Measurements from ENCODE around the gene RBP4. TPM values are rescaled to one million over a fixed set of nuclear protein-coding genes. Genes with fewer than 3 reads are reported as not detected.
"Not testable (repeated sequence)": the region's sequence is repeated elsewhere in the genome, so short reads cannot be mapped to it uniquely, and the experiment has no call there.

RBP4 gene
- total RNA-seq, 3 donors from 2014 or later, result 63.5 to 813 (median 111) TPM

- intact Hi-C loops (cut with DNase I; ENCODE audit: low total_unique reads), result no loop called here
- no peak overlapping the region for H3K27ac ChIP-seq
Measured at GRCh38 chr10:93550606-93551005, 50.4 kb downstream of the RBP4 start.

GRCh38 chr10:93548376-93549071, 52.5 kb downstream of the RBP4 start:
- Histone ChIP-seq H3K4me1 (no peaks in the 10 kb centered on the region), H3K27ac (no peak overlapping the region), H3K9me3 (no peaks in the 10 kb centered on the region), H3K36me3 (no peaks in the 10 kb centered on the region), H3K4me3 (no peak overlapping the region), H3K27me3 (no peaks in the 10 kb centered on the region)
- intact Hi-C loops (cut with DNase I; ENCODE audit: low total_unique reads), result no loop called here
- no peak for DNase-seq (ENCODE audit: low spot score in 2 of 2)
- no peak for TF ChIP-seq CTCF (IDR thresholded peaks at IDR 0.05)
- TF ChIP-seq POLR2AphosphoS5 (IDR thresholded peaks at IDR 0.05), result no peak
- TF ChIP-seq POLR2A (IDR thresholded peaks at IDR 0.05), result no peak

More at GRCh38 chr10:93550606-93551005, 50.4 kb downstream of the RBP4 start:
- H3K4me1 ChIP-seq, result no peaks in the 10 kb centered on the region
- H3K9me3 ChIP-seq, result no peaks in the 10 kb centered on the region
- no peak overlapping the region for H3K4me3 ChIP-seq
- TF ChIP-seq POLR2AphosphoS5 (IDR thresholded peaks at IDR 0.05), result no peak
- no peak for TF ChIP-seq CTCF (IDR thresholded peaks at IDR 0.05)
- TF ChIP-seq POLR2A (IDR thresholded peaks at IDR 0.05), result no peak
- no peaks in the 10 kb centered on the region for H3K36me3 ChIP-seq
- no peak for DNase-seq (ENCODE audit: low spot score in 2 of 2)
- H3K27me3 ChIP-seq, result no peaks in the 10 kb centered on the region

GRCh38 chr10:93547522-93547921, 53.5 kb downstream of the RBP4 start:
- no peak for DNase-seq (ENCODE audit: low spot score in 2 of 2)

GRCh38 chr10:93546995-93547394, 54.0 kb downstream of the RBP4 start:
- DNase-seq (ENCODE audit: low spot score in 2 of 2); H3K4me3 ChIP-seq; intact Hi-C loops (cut with DNase I; ENCODE audit: low total_unique reads); H3K27me3 ChIP-seq; H3K9me3 ChIP-seq; H3K27ac ChIP-seq; H3K4me1 ChIP-seq; H3K36me3 ChIP-seq: not testable (repeated sequence)

More at GRCh38 chr10:93547522-93547921, 53.5 kb downstream of the RBP4 start:
- Histone ChIP-seq H3K9me3 (no peaks in the 10 kb centered on the region), H3K27ac (no peak overlapping the region), H3K4me3 (no peak overlapping the region), H3K4me1 (no peaks in the 10 kb centered on the region), H3K36me3 (no peaks in the 10 kb centered on the region), H3K27me3 (no peaks in the 10 kb centered on the region)
- no peak for TF ChIP-seq POLR2AphosphoS5 (IDR thresholded peaks at IDR 0.05)
- no peak for TF ChIP-seq POLR2A (IDR thresholded peaks at IDR 0.05)
- no peak for TF ChIP-seq CTCF (IDR thresholded peaks at IDR 0.05)
- intact Hi-C loops (cut with DNase I; ENCODE audit: low total_unique reads), result no loop called here

- DNase-seq (ENCODE audit: low spot score in 2 of 2), result no peak
- no peak overlapping the region for H3K27ac ChIP-seq
- TF ChIP-seq POLR2AphosphoS5 (IDR thresholded peaks at IDR 0.05) (no peak), POLR2A (IDR thresholded peaks at IDR 0.05) (no peak), CTCF (IDR thresholded peaks at IDR 0.05) (no peak)
- H3K9me3 ChIP-seq, result no peaks in the 10 kb centered on the region
- H3K36me3 ChIP-seq, result no peaks in the 10 kb centered on the region
- no peaks in the 10 kb centered on the region for H3K27me3 ChIP-seq
- H3K4me1 ChIP-seq, result no peaks in the 10 kb centered on the region
- peak overlapping the region in 2 of 3 donors; percentile 24 to 41 for H3K4me3 ChIP-seq
- intact Hi-C loops (cut with DNase I; ENCODE audit: low total_unique reads), result no loop called here
Measured at GRCh38 chr10:93542358-93542791, 58.7 kb downstream of the RBP4 start.

Other genes with a start within 250 kb of the RBP4 start
- gene MYOF, start 118.9 kb downstream of the RBP4 start, total RNA-seq, result 100 to 1,000 TPM; 118 to 131 (median 130) TPM
- 1 to 10 TPM in 1 of 3 donors, under 1 TPM in 2; 0.33 to 2.1 (median 0.73) TPM for gene CEP55, start 104.6 kb downstream of the RBP4 start, total RNA-seq
- gene FFAR4, start 34.6 kb downstream of the RBP4 start, total RNA-seq, result 1 to 10 TPM in 2 of 3 donors, under 1 TPM in 1; 0.33 to 2.9 (median 1.0) TPM
- gene PDE6C, start 11.3 kb upstream of the RBP4 start, total RNA-seq, result not detected
- gene FRA10AC1, start 101.4 kb upstream of the RBP4 start, total RNA-seq, result 10 to 100 TPM; 18.2 to 32.8 (median 24.3) TPM
- under 1 TPM in 2 of 3 donors, not detected in 1; 0.15 to 0.48 TPM for gene LGI1, start 156.7 kb upstream of the RBP4 start, total RNA-seq